Epidermal melanocyte (primary cell): ENCODE data around the gene FTH1.
"Not testable (repeated sequence)": the region's sequence is repeated elsewhere in the genome, so short reads cannot be mapped to it uniquely, and the experiment has no call there.

Source experiments
- DNase-seq: peaks from one replicate; pipeline ENCODE4 v3.0.0; 2011; ENCODE audit warnings: low spot score; ENCODE audit not compliant: insufficient read length

FTH1 gene

DNA sequence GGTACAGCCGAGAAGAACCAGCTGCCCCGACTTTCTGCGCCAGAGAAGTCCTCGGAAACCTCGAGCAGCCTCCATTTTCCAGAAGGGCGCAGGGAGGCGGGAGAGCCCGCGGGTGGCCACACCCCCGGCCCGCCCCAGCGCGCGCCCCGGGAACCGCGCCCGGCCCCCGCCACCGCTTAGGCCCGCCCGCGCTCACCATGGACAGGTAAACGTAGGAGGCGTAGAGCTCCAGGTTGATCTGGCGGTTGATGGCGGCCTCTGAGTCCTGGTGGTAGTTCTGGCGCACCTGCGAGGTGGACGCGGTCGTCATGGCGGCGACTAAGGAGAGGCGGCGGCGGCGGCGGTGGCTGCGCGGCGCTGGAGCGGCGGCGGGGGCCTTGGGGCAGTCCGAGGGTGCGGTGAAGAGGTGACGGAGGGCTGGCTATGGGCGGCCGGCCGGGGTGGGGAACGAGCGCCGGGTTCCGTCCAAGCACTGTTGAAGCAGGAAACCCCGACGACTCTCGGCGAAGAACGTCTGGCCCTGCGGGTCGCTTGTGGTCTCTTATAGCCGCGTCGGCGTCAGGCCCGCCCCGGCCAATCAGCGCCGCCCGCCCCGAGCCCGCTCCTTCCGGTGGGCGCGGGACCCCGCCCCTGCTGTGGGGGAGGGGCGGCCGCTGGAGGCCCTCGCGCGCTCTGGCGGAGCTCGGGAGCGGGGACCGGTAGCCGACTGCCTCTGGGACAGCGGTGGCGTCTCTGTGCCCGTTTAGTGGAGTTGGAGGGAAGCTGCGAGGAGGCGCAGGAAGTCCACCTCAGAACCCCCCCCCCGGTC is at the start of gene FTH1:
TSS of gene FTH1 (minus strand) at position 519 of the 808 bp plus-strand sequence. CDS start at position 310, 209 bp downstream.
- DNase-seq: peak; percentile 76

DNA sequence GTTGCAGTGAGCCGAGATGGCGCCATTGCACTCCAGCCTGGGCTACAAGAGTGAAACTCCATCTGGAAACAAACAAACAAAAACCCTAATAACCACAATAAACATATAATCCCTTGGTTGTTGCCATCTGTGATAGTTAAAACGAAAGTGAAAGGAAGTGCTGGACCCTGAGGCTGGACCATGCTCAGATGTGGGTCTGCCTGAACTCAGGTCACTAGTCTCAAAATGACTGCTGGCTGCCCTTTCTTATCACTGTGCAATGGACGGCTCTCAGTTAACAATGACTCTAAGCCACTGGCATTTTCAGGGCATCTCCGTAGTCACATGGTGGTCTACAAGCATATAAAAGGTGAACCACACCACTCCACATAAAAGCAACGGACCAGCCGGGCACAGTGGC is 48.2 kb upstream of the FTH1 start:
- DNase-seq: no peak

DNA sequence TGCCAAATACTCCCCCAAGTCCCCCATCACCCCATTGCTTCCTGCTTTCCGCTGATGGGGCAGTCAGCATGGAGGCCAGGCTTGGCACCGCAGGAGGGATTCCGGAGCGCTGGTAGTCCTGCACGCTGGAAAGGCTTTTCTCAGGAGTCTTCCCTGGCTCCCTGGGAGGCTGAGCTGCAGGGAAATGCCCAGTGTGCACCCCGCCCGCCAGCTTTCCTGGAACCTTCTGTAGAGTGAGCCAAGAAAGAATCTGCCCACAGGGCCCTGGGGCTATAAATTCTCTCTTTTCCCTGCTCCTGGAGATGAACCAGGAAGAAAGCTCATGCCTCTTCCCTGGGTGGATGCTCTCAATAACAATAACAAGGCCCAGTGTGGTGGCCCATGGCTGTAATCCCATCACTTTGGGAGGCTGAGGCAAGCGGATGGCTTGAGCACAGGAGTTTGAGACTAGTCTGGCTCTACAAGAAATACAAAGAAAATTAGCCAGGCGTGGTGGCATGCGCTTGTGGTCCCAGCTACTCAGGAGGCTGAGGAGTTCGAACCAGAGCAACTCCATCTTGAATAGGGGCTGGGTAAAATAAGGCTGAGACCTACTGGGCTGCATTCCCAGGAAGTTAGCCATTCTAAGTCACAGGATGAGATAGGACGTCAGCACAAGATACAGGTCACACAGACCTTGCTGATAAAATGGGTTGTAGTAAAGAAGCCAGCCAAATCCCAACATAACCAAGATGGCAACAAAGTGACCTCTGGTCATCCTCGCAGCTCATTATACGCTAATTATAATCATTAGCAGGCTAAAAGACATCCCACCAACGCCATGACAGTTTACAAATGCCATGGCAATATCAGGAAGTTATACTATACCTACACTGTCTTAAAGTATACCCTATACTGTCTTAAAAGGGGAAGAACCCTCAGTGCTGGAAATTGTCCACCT is 46.4 kb upstream of the FTH1 start:
- no peak for DNase-seq

DNA sequence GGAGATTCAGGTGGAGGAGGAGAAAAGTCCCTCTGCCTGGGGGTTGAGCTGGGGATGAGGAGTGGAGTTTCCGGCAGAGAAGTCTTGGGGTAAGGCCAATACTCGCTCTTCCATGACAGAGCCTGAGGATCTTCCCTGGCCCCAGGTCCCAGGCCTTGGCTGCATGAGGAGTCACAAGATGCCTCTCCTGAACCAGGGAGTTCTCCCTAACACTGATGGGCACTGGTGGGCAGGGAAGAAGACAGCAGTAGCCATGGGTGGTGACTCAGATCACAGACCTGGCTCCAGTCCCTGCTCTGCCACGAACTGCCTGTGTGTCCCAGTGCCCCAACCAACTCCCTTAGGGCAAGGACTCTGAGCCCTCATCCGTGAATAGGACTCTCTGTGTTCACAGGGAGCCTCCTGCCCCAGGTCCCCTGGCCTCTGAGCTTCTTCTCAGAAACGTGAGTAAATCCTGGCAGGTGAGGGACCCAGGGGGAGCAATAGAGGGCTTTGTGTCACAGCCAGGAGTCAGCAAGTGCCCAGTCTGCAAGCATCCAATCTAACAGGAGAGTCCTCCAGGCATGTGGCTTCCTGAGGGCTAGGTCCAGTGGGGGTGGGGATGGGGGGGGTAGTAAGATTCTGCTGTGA is 45.5 kb upstream of the FTH1 start:
- DNase-seq: no peak

DNA sequence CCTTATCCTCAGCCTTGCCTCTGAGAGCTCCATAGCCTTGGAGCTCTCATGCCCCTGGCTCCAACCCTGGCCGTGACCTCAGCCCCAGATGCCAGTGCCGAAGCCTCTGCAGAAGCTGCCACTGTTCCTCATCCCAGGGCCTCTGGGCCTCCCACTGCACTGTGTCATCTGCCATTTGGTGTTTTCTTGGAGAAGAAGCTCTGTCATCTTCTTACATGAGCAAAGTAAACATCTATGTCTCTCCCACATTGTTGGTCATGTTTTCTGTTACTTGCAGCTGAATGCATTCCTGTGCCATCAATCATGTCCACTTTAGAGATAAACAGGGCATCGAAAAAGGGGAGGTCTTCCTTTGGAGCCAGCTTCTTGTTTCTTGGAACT is 45.0 kb upstream of the FTH1 start:
- DNase-seq: no peak

DNA sequence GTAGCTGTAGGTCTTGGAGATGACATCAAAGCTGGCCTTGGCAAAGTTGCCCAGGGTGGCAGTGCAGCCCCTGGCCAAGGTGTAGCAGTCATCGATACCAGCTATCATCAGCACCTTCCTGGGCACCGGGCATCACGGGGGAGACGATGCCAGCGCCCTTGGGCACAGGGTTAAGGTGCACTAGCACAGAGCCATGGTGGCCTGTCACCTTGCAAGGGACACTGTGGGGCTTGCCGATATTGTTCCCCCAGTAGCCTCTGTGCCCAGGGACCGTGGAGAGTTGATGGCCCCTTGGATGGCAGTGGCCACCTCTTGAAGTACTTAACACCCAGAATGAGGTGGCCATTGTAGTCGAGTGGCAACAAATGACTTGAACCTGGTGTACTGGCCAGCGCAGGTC is 44.4 kb upstream of the FTH1 start:
- no peak for DNase-seq

DNA sequence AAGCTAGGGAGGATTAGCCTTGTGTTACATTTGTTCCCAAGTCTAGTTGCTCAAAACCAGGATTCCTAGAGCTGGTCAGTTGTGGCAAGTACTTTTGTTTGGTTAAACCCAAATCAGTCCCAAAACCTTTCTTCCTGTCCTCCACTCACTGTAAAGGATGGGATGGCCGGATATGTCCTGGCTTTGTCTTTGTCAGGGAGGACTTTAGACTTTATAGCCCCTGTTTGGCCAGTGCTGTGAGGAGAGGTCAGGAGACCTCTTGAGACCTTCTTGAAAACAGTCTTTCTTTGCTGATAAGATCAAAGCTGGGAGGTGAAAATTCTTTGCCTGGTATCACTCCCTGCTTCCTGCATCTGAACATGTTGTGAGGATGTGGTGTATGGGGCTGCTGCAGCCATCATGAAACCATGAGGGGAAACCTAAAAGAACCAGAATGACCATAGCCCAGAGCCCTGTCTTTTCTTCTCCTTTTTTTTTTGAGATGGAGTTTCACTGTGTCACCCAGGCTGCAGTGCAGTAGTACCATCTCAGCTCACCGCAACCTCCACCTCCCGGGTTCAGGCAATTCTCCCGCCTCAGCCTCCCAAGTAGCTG is 43.6 kb upstream of the FTH1 start:
- no peak for DNase-seq

DNA sequence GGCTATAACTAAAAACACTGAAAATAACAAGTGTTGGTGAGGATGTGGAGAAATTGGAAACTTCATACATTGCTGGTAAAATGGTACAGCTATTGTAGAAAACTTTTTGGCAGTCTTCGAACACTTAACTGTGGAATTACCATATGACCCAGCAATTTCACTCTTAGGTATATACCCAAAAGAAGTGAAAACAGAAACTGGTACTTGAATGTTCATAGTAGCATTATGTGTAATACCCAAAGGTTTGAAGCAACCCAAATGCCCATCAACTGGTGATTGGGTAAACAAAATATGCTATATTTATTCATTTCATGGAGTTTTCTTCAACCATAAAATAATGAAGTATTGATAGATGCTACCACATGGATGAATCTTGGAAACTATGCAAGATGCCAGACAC is 40.8 kb upstream of the FTH1 start:
- DNase-seq: no peak

DNA sequence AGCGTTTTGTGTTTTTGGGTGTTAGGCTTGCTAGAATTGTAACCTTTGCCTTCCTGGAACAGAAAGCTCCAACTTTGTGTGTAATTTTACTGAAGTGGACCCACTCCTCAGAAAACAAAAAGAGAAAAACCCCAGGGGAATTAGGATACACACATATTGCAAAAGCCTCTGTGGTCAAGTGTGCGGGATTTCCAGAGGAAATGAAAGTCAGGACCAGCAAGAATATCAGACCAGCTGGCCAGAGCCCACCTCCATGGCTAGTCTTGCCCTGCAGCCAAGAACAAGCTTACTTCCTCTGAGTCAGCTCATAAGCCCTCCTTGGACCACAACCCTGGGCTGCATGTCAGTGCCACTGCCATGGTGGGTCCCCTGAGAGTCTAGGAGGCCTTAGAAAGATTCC is 37.0 kb upstream of the FTH1 start:
- no peak for DNase-seq

DNA sequence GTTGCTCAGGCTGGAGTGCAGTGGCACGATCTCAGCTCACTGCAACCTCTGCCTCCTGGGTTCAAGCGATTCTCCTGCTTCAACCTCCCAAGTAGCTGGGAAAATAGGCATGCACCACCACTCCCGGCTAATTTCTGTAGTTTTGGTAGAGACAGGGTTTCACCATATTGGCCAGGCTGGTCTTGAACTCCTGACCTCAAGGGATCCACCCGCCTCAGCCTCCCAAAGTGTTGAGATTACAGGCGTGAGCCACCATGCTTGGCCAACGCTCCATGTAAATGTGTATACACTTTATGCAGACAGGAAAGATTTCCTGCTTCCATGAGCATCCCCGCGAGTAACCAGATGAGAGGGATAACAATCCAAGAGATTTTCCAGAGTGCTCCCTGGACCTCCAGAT is 34.8 kb upstream of the FTH1 start:
- DNase-seq: not testable (repeated sequence)

DNA sequence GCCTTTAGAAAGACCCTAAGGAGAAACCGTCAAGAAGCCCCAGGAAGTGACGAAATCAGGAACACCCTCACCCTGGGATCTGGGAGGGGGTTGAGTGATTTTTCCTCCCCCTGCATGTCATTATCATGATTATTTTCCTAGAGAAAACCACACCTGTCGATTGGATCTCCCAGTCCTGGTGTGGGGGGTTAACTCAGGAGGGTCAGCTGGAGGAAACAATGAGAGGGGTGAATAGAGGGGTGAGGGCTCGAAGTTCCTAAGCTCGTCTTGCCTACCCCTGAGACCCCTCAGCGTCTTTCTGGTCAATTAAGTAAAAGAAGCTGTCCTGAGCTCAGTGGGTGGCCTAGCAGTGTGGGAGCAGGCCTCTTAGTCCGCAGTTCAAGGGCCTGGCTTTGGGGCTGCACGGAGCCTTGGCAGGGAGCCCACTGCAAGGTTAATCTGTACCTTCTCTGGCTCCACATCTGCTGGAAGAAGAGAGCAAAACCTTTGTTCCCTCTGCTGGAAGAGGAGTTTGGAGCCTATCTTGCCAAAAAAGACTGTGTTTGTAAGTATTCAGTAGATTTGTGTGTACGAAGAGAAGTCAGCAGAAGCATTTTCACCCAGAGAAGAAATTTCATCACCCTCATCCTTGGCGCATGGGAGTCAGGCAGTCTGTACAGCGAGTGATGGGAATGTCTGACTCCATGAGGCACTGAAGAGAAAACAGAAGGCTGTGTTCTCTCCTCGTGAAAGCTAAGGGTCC is 34.2 kb upstream of the FTH1 start:
- DNase-seq: no peak

DNA sequence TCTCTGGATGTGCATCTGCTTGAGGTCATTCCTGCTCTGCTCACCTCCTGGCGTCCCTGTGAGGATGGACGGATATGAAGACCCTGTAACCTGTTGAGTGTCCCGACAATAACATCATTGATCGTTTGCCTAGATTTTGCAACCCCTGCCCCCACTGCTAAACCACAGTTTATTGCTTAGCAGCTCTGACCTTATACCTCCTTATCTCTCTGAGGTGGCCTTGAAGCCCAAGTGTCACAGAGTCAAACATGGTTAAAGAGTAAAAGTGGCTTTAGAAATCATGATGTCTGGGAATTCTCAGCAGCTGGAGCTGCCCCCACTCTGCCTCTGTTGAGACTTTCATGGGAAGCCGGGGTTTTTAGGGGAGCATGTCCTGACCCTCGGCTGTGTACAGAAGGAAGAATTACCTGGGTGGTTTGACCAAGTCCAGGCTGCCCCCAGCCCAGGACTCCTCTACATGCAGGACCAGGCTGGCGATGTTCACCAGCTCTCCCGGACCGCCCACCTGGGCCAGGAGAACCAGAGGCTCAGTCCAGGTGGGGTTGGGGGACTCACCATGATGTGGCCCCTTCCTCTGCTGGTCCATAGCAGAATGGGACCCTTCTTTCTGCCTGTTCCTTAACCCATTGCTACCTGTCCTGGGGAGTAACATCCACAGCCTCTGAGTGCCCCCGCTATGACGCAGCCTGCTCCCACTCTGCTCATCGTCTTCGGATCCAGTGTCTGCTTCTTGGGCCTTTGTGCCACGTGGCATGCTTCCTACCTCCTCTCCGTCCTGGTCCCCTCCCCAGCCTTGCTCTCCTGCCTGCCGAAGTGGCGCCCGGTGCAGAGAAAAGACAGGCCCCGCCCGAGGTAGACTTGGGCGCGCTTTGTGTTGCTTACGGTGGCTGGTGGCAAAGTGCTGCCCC is 33.4 kb upstream of the FTH1 start:
- no peak for DNase-seq

DNA sequence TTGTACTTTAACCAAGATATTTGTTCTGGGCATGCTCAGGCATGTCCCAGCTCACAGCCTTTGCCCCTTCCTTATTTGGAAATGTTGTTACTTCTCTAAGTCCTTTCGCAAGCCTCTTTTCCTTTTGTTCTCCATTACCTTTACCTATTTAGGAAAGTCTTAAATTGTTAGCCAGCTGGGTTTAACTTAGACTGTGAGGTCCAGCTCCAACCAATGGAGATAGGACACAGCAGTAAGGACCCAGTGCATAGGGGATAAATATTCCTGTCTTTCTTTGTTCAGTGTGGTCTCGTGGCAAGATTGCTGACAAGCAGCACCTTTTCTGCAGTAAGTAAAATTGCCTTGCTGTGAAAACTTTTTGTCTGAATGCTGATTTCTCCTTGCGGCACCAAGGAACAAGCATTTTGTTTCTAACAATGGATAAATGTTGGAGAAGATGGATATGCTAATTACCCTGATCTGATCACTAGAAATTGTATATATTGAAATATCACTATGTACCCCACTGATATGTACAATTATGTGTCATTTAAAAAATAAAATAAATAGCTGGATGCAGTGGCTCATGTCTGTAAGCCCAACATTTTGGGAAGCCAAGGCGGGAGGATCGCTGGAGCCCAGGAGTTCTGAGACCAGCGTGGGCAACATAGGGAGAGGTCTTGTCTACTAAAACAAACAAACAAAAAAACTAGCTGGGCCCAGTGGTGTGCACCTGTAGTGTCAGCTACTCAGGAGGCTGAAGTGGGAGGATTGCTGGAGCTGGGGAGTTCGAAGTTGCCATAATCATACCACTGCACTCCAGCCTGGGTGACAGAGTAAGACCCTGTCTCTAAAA is 31.9 kb upstream of the FTH1 start:
- DNase-seq: no peak

DNA sequence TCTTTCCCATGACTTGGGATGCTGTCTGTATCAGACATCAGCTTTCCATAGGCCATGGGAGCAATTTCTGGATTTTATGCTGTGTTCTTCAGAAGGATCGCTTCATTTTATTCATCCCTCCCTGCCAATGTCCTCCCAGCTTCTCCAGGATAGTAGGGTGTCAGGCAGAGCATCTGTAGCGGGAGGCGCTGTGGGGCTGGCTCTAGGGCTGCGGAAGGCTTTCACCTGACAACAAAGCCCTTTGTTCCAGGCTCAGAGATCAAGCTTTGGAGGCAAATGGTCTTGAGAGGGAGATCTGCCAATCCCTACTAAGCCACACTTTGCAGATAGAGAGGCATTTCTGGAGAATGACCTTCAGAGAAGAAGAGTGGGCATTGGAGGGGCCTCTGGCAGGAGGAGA is 29.5 kb upstream of the FTH1 start:
- no peak for DNase-seq

DNA sequence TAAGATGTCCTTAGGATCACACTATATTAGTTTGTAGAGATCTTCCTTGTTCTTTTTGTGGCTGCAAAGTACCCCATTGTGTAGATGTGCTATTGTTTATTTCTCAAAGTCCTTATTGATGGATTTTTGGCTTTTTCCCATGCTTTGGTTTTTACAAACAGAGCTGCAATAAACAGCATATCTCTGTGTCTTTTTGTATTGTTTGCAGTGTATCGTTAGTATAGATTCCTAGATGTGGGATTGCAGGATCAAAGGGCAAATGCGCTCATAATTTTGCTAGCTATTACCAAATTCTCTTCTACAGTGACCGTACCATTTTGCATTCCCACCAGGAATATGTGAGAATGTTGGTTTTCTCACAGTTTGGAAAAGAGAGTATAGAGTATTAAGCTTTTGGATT is 27.5 kb upstream of the FTH1 start:
- no peak for DNase-seq

DNA sequence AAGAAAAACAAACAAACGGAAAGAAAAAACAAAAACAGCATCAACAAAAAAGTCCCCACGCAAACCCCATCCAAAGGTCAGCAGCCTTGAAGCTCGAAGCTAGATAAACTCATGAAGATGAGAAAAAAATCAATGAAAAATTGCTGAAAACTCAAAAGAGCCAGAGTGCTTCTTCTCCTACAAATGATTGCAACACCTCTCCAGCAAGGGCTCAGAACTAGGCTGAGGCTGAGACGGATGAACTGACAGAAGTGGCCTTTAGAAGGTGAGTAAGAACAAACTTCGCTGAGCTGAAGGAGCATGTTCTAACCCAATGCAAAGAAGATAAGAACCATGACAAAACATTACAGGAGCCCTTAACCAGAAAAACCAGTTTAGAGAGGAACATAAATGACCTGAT is 18.4 kb upstream of the FTH1 start:
- DNase-seq: no peak

DNA sequence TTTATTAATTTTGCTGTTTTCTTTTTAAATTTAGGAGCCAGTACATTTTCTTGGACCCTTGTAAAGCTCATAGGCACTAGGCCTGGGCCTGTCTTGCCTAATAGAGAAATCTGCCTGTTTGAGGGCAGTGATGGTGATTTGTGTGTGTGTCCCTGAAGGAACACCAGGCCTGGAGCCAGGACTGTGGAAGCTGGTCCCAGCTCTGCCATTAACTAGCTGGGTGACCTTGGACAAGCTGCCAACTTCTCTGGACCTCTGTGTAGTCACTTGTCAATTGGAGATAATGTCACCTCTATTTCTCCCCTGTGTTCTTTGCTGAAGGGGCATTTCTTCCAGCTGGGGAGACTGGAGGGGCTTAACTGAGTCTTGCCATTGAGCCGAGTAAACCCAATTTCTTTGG is 16.0 kb upstream of the FTH1 start:
- no peak for DNase-seq

DNA sequence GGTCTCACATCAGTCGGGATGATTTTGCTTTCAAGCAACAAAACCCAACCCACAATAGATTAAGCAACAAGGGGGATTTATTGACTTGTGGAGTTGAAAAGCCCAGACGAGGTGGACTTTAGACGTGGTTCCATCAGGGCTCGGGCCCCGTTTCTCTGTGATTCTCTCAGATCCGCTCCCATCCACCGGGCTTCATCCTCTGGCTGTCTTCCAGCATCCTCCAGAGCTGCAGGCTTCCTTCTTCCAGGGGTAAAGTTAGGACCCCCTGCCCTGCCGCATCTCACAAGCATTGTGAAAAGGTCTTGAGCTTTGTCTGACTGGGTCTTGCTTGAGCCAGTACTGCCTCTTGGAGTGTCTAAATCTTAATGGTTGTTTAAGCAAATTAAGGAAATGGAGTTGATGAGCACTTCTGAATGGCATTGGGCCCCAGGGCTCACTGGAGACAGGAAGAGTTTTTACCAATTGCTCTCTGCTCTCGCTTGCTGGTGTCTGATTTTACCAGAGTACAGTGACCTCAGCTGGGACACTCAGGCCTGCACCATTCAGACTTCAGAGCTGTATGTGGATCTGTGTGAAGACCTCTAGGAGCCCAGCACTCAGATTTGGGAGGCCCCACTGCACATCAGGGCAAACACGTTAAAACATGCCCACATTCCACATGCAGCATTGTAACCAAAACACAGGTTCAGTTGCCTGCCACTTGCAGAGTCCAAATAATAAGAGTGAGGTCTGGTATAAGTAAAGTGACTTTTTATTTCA is 13.5 kb upstream of the FTH1 start:
- DNase-seq: no peak
